Ovary (tissue), 3 donors: ENCODE data around the gene TMEM232.
"Not testable (repeated sequence)": the region's sequence is repeated elsewhere in the genome, so short reads cannot be mapped to it uniquely, and the experiment has no call there.

Experiments
- CTCF ChIP-seq, 3 donors: fragments of 450-650 bp in 2 of 3; fragments of 200-600 bp in 1 of 3; IDR thresholded peaks; one replicate each; pipeline versions ENCODE4 v1.5.1 to v1.8.0; 2016 to 2022; ENCODE audit warnings: antibody characterized with exemption in 3 of 3, mild to moderate bottlenecking in 1 of 3
- EP300 ChIP-seq: sonication (generic); formaldehyde crosslinking; IDR thresholded peaks from one replicate; pipeline ENCODE4 v1.6.1; 2017; ENCODE audit warnings: antibody characterized with exemption
- donor health status: DM: no; HTN: no; CAD: no.

- TF ChIP-seq EP300; CTCF (IDR thresholded peaks at IDR 0.05): not testable (repeated sequence)
Measured at GRCh38 chr5:110676554-110676953, 49.9 kb downstream of the TMEM232 start.
